HFF-Myc (cell line): ENCODE data around the gene USP13.

Experiments used
- DNase-seq: peaks from one replicate; pipeline ENCODE4 v3.0.0-alpha.2; 2011; ENCODE audit warnings: low read depth; ENCODE audit errors: extremely low read depth
- H3K4me3 ChIP-seq: replicated peaks from 2 replicates; pipeline ENCODE4 v1.5.1; 2011; ENCODE audit warnings: low read depth, mild to moderate bottlenecking, control low read depth, low read length
- CTCF ChIP-seq: IDR thresholded peaks from 2 replicates; pipeline ENCODE4 v1.5.1; 2012; ENCODE audit warnings: mild to moderate bottlenecking, low read depth, low read length, control low read depth; ENCODE audit errors: missing control alignments

USP13 gene

DNA sequence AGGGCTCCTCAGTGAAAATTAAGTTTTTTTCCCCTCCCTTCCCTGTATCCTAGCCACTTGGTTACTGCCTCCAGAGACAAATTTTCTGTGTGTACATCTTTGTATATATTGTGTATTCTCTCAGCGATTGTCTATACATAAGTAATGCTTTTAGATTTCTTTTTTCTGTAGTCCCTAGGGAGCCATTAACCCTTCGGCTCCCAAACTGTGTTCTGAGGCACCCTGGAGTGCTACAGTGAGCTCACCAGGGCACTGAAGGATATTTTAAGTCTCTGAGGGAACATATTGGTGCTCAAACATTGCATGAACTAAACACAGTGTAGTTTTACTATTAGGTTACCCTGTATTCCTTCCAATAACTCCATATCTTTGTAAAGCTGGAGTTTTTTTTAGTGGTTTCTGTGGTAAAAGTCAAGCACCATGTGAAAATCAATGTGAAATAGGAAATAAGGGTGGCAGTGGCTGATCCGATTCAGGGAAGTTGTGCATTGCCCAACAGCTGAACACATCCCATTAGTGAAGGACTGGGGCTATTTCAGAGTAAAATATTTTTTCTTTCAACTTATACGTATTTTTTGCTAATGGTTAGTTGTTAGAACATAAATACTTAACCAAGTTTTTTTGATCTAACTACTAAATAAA is 43.0 kb downstream of the USP13 start:
- no peak for TF ChIP-seq CTCF
- no peak for DNase-seq
- no peak overlapping the region for H3K4me3 ChIP-seq

DNA sequence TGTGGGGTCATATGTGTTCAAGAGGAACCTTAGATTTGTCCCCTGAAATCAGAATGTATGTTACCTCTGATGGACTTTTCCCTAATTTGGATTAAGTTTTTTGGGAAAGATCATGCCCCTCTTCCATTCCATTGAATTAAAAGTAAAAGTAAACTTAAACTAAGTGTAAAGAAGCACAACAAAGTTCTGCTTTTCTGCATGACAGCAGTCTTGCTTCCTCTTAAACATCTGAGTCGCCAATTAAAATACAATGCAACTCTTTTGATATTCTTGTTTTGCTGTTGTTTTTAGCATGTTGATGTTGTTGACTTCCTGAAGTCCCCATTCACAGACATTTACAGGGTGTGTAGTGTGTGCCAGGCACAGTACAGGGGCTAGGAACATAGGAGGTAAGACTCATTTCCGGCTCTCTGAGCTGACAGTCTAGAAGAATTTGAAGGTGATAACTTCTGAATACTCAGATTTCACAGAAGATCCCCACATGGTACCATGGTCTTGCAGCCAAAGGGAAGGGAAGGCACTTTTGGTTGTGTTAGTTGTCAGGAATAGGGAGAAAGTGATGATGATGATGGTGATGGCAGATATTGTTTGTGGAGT is 45.0 kb downstream of the USP13 start:
- no peak for DNase-seq
- H3K4me3 ChIP-seq = no peak overlapping the region
- TF ChIP-seq CTCF = no peak

- DNase-seq = no peak
- no peak for TF ChIP-seq CTCF
Observed at GRCh38 chr3:179700716-179701115, 47.9 kb downstream of the USP13 start.

GRCh38 chr3:179701176-179701827 is 48.5 kb downstream of the USP13 start:
- DNase-seq = no peak
- TF ChIP-seq CTCF = no peak
- no peak overlapping the region for H3K4me3 ChIP-seq

More at GRCh38 chr3:179700716-179701115, 47.9 kb downstream of the USP13 start:
- no peak overlapping the region for H3K4me3 ChIP-seq

GRCh38 chr3:179702271-179702947 is 49.6 kb downstream of the USP13 start:
- no peak for TF ChIP-seq CTCF
- no peak for DNase-seq
- no peak overlapping the region for H3K4me3 ChIP-seq

- DNase-seq = no peak
- H3K4me3 ChIP-seq = no peak overlapping the region
- TF ChIP-seq CTCF = no peak
Observed at GRCh38 chr3:179703816-179704215, 51.0 kb downstream of the USP13 start.
